Measurements from ENCODE around the gene ADAMTS6.
"Not testable (repeated sequence)": the region's sequence is repeated elsewhere in the genome, so short reads cannot be mapped to it uniquely, and the experiment has no call there.

Gene ADAMTS6

DNA sequence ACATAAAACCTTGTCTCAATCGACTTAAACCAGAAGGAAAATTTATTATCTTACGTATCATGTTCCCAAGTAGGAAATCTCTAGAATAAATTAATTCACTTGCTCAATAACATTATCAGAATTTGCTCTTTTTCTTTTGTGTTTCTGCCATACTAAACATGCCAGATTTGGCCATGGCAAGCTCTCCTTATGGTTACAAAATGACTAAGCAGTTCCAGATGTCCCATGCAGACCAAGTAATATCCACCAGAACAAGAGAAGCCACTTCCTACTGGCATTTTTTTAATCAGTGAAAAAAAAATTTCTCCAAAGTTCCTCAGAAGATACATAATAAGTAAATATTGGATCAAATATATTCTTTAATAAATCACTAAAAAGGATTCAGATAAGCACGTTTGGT is 25.2 kb upstream of the ADAMTS6 start:
- Histone ChIP-seq H3K27me3 (replicated peaks) (no peaks in the 10 kb centered on the region), H3K36me3 (replicated peaks) (no peaks in the 10 kb centered on the region), H3K4me3 (ENCODE audit: low read depth, low read length) (no peak overlapping the region), H3K27ac (no peak overlapping the region)
- TF ChIP-seq, protein P1, sequence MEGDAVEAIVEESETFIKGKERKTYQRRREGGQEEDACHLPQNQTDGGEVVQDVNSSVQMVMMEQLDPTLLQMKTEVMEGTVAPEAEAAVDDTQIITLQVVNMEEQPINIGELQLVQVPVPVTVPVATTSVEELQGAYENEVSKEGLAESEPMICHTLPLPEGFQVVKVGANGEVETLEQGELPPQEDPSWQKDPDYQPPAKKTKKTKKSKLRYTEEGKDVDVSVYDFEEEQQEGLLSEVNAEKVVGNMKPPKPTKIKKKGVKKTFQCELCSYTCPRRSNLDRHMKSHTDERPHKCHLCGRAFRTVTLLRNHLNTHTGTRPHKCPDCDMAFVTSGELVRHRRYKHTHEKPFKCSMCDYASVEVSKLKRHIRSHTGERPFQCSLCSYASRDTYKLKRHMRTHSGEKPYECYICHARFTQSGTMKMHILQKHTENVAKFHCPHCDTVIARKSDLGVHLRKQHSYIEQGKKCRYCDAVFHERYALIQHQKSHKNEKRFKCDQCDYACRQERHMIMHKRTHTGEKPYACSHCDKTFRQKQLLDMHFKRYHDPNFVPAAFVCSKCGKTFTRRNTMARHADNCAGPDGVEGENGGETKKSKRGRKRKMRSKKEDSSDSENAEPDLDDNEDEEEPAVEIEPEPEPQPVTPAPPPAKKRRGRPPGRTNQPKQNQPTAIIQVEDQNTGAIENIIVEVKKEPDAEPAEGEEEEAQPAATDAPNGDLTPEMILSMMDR (IDR thresholded peaks at IDR 0.05; ENCODE audit: low read depth, low read length, missing control alignments) = no peak
- in situ Hi-C loops (cut with HindIII; ENCODE audit: low pct_ligation_motif_present, low sequenced_read_pairs) = no loop called here
- peak; percentile 14 for DNase-seq

DNA sequence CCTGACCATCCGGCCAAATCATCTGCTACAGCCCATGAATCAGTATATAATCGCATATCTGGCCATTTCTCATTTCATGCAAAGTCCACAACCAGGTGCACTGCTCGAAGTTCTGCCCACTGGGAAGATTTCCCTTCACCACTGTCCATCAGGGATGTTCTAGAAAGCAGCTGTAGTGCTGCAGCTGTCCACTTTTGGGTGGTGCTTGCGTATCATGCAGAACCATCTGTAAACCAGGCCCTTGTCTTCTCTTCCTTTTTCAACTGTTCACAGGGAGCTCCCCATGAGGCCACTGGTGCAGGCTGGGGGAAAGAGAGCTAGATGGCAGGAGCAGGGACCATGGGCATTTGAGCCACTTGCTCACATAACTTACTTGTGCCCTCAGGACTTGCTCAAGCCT is 7.4 kb upstream of the ADAMTS6 start:
- Histone ChIP-seq H3K27ac (no peak overlapping the region), H3K36me3 (replicated peaks) (no peaks in the 10 kb centered on the region), H3K27me3 (replicated peaks) (no peaks in the 10 kb centered on the region), H3K4me3 (ENCODE audit: low read depth, low read length) (no peak overlapping the region)
- TF ChIP-seq, protein P1 (IDR thresholded peaks at IDR 0.05; ENCODE audit: low read depth, low read length, missing control alignments) = no peak
- in situ Hi-C loops (cut with HindIII; ENCODE audit: low pct_ligation_motif_present, low sequenced_read_pairs) = no loop called here
- no peak for DNase-seq

DNA sequence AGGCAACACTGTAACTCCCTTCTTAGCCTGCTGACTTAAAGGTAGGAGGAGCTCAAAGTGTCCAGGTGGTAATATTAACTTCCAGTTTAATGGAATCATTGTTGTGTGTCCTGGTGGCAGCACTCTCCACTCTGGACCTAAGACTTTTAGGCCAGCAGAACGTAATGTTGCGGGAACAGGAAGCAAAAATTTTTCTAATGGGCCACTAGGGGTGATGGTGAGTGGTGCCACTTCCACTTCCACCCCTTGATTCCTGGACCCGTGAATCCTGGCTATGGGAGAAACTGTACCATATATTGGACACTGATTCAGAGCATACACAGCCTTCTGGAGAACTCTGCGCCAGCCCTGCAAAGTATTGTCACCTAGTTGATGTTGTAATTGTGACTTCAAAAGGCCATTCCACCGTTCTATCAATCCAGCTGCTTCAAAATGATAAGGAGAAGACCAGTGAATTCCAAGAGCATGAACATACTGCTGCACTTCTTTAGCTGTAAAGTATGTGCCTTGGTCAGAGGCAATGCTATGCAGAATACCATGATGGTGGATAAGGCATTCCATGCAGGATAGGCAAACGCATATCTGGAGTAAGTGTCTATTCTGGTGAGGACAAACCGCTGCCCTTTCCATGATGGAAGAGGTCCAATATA is 6.4 kb upstream of the ADAMTS6 start:
- H3K27ac ChIP-seq; H3K36me3 ChIP-seq (replicated peaks); DNase-seq; H3K27me3 ChIP-seq (replicated peaks); H3K4me3 ChIP-seq (ENCODE audit: low read depth, low read length); in situ Hi-C loops (cut with HindIII; ENCODE audit: low pct_ligation_motif_present, low sequenced_read_pairs): not testable (repeated sequence)

DNA sequence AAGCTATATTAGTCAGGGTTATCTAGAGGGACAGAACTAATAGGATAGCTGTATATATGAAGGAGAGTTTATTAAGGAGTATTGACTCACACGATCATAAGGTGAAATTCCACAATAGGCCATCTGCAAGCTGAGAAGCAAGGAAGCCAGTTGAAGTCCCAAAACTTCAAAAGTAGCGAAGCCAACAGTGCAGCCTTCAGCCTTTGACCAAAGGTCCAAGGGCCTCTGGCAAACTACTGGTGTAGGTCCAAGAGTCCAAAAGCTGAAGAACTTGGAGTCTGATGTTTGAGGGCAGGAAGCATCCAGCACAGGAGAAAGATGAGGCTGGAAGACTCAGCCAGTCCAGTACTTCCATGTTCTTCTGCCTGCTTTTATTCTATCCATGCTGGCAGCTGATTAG is 5.1 kb upstream of the ADAMTS6 start:
- H3K4me3 ChIP-seq (ENCODE audit: low read depth, low read length); DNase-seq; H3K27me3 ChIP-seq (replicated peaks); H3K36me3 ChIP-seq (replicated peaks); H3K27ac ChIP-seq; in situ Hi-C loops (cut with HindIII; ENCODE audit: low pct_ligation_motif_present, low sequenced_read_pairs): not testable (repeated sequence)

DNA sequence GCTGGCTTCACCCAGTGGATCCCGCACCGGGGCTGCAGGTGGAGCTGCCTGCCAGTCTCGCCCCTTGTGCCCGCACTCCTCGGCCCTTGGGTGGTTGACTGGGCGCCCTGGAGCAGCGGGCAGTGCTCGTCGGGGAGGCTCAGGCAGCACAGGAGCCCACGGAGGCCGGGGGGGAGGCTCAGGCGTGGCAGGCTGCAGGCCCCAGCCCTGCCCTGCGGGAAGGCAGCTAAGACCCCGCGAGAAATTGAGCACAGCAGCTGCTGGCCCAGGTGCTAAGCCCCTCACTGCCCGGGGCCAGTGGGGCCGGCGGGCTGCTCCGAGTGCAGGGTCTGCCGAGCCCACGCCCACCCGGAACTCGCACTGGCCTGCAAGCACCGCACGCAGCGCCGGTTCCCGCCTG is 3.7 kb upstream of the ADAMTS6 start:
- in situ Hi-C loops (cut with HindIII; ENCODE audit: low pct_ligation_motif_present, low sequenced_read_pairs) = no loop called here
- Histone ChIP-seq H3K4me3 (ENCODE audit: low read depth, low read length) (no peak overlapping the region), H3K27ac (no peak overlapping the region), H3K27me3 (replicated peaks) (no peaks in the 10 kb centered on the region), H3K36me3 (replicated peaks) (no peaks in the 10 kb centered on the region)
- DNase-seq = no peak
- TF ChIP-seq, protein P1 (IDR thresholded peaks at IDR 0.05; ENCODE audit: low read depth, low read length, missing control alignments) = no peak

DNA sequence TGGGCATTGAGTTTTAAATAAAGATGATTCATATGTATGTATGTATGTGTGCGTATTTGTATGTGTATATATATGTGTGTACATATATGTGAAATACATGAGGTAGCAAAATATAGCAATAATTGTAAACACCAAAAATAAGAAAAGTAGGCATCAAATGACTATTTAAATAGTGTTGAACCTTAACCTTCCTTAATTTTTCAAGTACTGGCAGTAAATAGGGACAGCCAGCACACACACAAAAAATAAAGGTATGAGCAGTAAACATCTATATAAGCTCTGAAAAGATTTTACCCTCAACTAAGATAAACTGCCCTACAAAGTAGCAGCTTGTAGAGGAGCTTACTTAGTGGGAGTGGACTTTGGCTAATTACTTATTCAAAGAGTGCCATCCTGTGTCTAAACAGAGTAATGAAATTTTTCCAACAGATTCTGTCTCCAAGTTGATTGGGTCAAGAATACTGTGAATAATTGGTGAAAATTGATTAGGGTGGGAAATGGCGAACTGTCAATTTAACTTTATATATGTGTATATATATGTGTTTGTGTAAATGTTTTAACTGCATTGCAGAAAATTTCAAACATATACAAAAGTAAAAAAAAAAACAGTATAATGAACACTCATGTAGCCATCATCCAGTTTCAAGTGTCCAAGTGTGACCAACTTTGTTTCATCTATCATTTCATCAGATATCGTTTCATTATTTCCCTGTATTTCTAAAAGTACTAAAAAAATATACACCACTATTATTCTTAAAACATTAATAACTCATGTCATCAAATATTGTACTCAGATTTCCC is 2.0 kb upstream of the ADAMTS6 start:
- DNase-seq = peak; percentile 32
- peak overlapping the region; percentile 75 for H3K4me3 ChIP-seq (ENCODE audit: low read depth, low read length)
- TF ChIP-seq, protein P1 (IDR thresholded peaks at IDR 0.05; ENCODE audit: low read depth, low read length, missing control alignments) = peak; percentile 41

More for the DNA sequence above, 2.0 kb upstream of the ADAMTS6 start:
- Histone ChIP-seq H3K36me3 (replicated peaks) (no peaks in the 10 kb centered on the region), H3K27me3 (replicated peaks) (no peaks in the 10 kb centered on the region), H3K27ac (peak overlapping the region; percentile 97)
- in situ Hi-C loops (cut with HindIII; ENCODE audit: low pct_ligation_motif_present, low sequenced_read_pairs) = no loop called here

All from brain microvascular endothelial cell (primary cell).